ENCODE results near the gene MCC.

MCC gene

GRCh38 chr5:113513384-113514288 is 25.4 kb upstream of the MCC start, which contains the start of gene YTHDC2:
Gene YTHDC2 (plus strand): TSS chr5:113513694. CDS start chr5:113513896, 202 bp downstream.
- DNase-seq: peak; percentile 87
- Mint-ChIP-seq H3K9me3 (no peaks in the 10 kb centered on the region), H3K4me3 (peak within 1 kb of the TSS; percentile 97), H3K36me3 (ENCODE audit: low read depth) (peaks cover 26% of the 10 kb centered on the region), H3K4me1 (peaks cover 23% of the 10 kb centered on the region), H3K27me3 (ENCODE audit: low read depth, poor library complexity) (peaks cover 11% of the 10 kb centered on the region), H3K27ac (peak within 1 kb of the TSS; percentile 99)
- TF ChIP-seq, protein P1, sequence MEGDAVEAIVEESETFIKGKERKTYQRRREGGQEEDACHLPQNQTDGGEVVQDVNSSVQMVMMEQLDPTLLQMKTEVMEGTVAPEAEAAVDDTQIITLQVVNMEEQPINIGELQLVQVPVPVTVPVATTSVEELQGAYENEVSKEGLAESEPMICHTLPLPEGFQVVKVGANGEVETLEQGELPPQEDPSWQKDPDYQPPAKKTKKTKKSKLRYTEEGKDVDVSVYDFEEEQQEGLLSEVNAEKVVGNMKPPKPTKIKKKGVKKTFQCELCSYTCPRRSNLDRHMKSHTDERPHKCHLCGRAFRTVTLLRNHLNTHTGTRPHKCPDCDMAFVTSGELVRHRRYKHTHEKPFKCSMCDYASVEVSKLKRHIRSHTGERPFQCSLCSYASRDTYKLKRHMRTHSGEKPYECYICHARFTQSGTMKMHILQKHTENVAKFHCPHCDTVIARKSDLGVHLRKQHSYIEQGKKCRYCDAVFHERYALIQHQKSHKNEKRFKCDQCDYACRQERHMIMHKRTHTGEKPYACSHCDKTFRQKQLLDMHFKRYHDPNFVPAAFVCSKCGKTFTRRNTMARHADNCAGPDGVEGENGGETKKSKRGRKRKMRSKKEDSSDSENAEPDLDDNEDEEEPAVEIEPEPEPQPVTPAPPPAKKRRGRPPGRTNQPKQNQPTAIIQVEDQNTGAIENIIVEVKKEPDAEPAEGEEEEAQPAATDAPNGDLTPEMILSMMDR (IDR thresholded peaks at IDR 0.05): peak; percentile 26

GRCh38 chr5:113512341-113512740 is 24.1 kb upstream of the MCC start:
- no peak for DNase-seq
- H3K9me3 Mint-ChIP-seq: no peaks in the 10 kb centered on the region
- H3K27me3 Mint-ChIP-seq (ENCODE audit: low read depth, poor library complexity): peaks cover 22% of the 10 kb centered on the region
- H3K4me3 Mint-ChIP-seq: peak overlapping the region; percentile 11
- H3K36me3 Mint-ChIP-seq (ENCODE audit: low read depth): peaks cover 17% of the 10 kb centered on the region
- H3K4me1 Mint-ChIP-seq: peaks cover 23% of the 10 kb centered on the region
- H3K27ac Mint-ChIP-seq: no peak overlapping the region
- TF ChIP-seq, protein P1 (IDR thresholded peaks at IDR 0.05): no peak

- H3K27ac Mint-ChIP-seq: no peak overlapping the region
- no peaks in the 10 kb centered on the region for H3K9me3 Mint-ChIP-seq
- peaks cover 34% of the 10 kb centered on the region for H3K27me3 Mint-ChIP-seq (ENCODE audit: low read depth, poor library complexity)
- TF ChIP-seq, protein P1 (IDR thresholded peaks at IDR 0.05): peak; percentile 12
- H3K4me1 Mint-ChIP-seq: peaks cover 19% of the 10 kb centered on the region
- peaks cover 8% of the 10 kb centered on the region for H3K36me3 Mint-ChIP-seq (ENCODE audit: low read depth)
- no peak overlapping the region for H3K4me3 Mint-ChIP-seq
- DNase-seq: no peak
Observed at GRCh38 chr5:113510836-113511451, 22.7 kb upstream of the MCC start.

- TF ChIP-seq, protein P1 (IDR thresholded peaks at IDR 0.05): no peak
- Mint-ChIP-seq H3K27ac (no peak overlapping the region), H3K4me1 (no peaks in the 10 kb centered on the region), H3K4me3 (no peak overlapping the region), H3K9me3 (no peaks in the 10 kb centered on the region), H3K27me3 (ENCODE audit: low read depth, poor library complexity) (peaks cover 36% of the 10 kb centered on the region), H3K36me3 (ENCODE audit: low read depth) (no peaks in the 10 kb centered on the region)
- no peak for DNase-seq
Observed at GRCh38 chr5:113508756-113509155, 20.5 kb upstream of the MCC start.

DNA sequence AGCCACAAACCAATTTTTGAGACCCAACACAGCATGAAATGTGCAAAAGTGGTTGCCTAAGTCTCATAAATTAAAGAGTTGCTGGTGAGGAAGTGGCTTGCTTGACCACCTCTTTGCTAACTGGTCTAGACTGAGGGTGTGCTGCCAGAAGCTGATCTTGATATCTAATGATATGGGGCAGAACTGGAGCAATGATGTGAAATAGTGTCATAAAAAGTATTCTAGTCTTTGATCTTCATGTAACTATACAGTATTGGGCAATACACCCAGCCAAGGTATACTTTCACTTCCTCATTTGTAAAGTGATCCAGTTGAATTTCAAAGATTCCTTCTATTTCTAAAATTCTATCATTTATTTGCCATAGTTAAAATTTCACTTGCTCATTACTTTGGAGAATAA is 19.3 kb upstream of the MCC start:
- TF ChIP-seq, protein P1 (IDR thresholded peaks at IDR 0.05): no peak
- Mint-ChIP-seq H3K36me3 (ENCODE audit: low read depth) (no peaks in the 10 kb centered on the region), H3K27ac (no peak overlapping the region), H3K9me3 (no peaks in the 10 kb centered on the region), H3K27me3 (ENCODE audit: low read depth, poor library complexity) (peaks cover 45% of the 10 kb centered on the region), H3K4me3 (no peak overlapping the region), H3K4me1 (no peaks in the 10 kb centered on the region)
- DNase-seq: no peak
